NCI-H82 (cell line): ENCODE measurements around the gene ELOVL4.

Experiments
- DNase-seq: peaks from one replicate; lab custom pipeline; 2025; lab: John Stamatoyannopoulos, UW

The ELOVL4 gene

GRCh38 chr6:79947191-79948186 lies at the start of gene ELOVL4:
Gene ELOVL4, minus strand, starts transcription at chr6:79947553. Its CDS starts 274 bp downstream, at chr6:79947279.
- DNase-seq: peak; percentile 89

DNA sequence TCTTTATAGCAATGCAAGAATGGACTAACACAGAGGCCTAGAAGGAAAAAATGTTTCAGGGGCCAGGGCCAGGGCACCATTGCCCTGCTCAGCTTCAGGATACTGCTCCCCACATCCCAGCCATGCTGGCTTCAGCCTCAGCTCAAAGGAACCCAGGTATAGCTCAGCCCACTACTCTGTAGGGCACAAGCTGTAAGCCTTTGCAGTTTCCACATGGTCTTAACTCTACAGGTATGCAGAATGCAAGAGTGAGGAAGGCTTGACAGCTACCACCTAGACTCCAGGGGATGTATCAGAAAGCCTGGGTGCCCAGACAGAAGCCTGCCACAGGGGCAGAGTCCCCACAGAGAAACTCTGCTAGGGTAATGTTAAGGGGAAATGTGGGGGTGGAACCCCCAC lies 46.6 kb upstream of the ELOVL4 start:
- DNase-seq: no peak

- no peak for DNase-seq
Observed at GRCh38 chr6:79993012-79993910, 45.9 kb upstream of the ELOVL4 start.

GRCh38 chr6:79989641-79990040 lies 42.3 kb upstream of the ELOVL4 start:
- DNase-seq: no peak

DNA sequence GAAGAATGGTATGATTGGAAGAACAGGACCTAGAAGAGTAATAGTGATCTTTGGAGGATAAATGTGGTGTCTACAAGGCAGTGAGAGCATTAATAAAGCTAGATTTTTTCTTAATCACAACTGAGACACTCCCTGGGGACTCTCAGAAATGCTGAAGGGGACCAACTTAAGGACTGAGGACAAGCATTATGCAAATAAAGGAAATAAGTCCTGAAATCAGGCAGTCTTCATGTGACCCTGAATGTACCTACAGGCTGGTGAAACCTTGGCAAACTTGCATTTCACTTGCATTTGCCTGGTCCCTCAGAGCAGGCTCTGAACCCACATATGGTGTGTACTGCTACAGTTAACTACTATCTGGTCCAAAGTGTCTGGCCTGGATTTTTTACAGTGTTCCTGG lies 37.8 kb upstream of the ELOVL4 start:
- no peak for DNase-seq

DNA sequence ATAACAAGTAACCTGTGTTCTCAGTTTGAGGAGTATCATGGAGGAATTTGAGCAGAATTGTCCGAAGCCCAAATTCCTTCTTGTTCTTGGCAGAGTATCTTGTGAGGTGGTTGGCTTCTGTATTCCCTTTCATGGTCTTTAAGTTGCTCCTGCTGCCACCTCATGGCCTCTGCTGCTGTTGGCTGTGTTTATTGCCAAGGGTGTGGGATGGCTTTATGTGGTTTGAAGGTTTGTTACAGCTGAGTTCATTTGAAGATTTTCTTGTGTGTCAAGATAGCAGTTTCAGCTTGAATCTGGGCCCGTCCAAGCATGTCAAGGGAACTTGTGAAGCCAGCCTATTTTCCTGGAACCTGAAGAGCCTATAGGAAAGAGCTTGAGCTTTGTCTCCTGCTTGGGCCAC lies 36.9 kb upstream of the ELOVL4 start:
- no peak for DNase-seq

- DNase-seq: no peak
Observed at GRCh38 chr6:79981652-79982051, 34.3 kb upstream of the ELOVL4 start.

DNA sequence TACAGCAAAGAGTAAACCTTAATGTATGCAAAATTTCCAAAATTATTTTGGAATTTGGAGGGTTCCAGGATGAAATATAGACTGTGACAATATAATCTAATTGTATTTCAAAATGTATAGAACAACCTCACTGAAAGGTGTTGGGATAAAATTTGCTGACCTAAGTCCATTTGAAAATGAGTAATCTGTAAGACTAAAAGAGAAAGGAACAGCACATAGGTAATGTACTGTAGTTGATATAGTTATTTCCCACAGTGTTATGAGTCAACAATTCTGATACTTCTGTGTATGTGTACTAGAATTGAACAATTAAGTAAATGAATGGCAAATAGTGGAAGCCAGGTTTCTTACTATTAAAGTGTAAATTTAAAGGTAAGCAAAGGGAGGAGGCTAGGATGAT lies 23.8 kb upstream of the ELOVL4 start:
- no peak for DNase-seq

DNA sequence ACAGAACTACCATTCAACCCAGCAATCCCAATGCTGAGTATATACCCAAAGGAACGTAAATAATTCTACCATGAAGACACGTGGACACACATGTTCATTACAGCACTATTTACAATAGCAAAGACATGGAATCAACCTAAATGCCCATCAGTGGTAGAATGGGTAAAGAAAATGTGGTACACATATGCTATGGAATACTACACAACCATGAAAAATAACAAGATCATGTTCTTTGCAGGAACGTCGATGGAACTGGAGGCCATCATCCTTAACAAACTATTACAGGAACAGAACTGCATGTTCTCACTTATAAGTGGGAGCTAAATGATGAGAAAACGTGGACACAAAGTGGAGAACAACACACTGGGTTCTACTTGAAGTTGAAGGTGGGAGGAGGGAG lies 22.4 kb upstream of the ELOVL4 start:
- DNase-seq: no peak

GRCh38 chr6:79967178-79967577 lies 19.8 kb upstream of the ELOVL4 start:
- no peak for DNase-seq

DNA sequence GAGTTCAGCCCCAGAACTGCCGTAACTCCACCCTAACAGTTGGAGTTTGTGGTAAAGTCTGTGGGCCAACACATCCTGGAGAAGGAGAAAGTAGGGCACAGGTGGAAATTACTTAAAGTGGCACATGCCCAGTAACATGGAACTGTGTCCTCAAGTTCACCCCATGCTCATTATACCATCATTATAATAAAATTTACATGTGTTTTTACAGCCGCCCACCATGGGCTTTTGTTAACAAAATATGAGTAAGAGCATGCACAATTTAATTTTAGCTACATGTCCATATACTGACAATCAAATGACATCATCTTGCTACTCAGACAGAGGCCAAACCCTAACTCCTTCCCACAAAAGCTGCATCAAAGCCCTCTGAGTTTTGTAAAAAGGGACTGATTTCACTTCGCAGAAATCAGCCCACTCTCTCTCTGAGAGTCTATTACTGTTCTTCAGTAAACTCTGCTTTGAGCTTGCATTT lies 17.3 kb upstream of the ELOVL4 start:
- DNase-seq: no peak

DNA sequence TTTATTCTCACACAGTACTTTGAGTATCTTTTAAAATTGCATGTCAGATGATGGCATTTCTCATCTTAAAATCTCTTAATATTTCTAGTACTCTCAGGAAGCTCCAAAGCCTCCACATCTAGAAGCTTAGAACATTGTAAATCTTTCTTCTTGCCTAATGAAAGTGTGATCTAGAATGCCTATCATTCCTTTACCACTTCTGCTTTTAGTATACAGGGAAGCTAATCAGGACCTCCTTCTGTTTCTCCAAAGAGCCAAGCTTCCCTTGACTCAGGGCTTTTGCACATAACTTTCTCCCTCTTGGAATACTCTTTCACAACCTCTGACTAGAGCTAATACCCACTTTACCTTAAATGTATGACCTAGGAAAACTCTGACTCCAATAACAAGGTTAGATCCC lies 7.5 kb upstream of the ELOVL4 start:
- DNase-seq: no peak

GRCh38 chr6:79949233-79949632 lies 1.9 kb upstream of the ELOVL4 start:
- DNase-seq: peak; percentile 90

GRCh38 chr6:79946272-79947190 lies 822 bp downstream of the ELOVL4 start:
- DNase-seq: peak; percentile 83

DNA sequence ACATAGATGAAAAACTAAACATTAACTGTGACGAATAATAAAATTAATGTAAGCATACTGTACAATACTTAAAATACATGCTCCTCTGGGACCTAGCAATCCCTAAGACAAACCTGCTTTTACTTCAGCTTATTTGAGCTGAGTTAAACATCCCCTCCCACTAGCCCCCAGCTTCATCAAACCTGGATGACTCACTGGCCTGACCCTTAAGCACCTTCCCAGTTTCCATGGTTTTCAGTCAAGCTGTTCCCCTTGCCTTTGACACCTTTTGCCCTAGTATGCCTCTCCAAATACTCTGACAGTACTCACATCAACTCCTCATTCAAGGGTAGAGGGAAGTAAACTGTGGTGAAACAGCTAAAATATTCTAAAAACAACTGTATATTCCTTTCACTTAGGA lies 4.2 kb downstream of the ELOVL4 start:
- no peak for DNase-seq

GRCh38 chr6:79941489-79942151 lies 5.7 kb downstream of the ELOVL4 start:
- DNase-seq: no peak

- no peak for DNase-seq
Observed at GRCh38 chr6:79928478-79928998, 18.8 kb downstream of the ELOVL4 start.

DNA sequence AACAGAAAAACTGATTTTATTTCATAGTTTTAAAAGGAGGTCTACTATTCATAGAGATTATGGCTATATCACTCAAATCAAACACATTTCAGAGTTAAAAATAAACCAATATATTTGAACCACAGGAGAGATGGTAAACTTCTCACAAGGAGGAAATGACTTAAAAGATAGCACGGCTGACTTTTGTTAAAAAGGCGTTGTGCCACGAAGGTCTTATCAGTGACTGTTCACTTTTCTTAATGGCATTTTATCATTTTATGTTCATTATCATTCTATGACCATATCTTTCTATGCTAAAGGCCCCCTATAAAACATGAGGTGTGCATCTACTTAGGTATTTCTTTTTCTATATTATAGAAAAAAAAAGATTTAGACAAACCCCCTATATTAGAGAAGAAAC lies 19.6 kb downstream of the ELOVL4 start:
- no peak for DNase-seq

- DNase-seq: no peak
Observed at GRCh38 chr6:79923270-79923669, 24.1 kb downstream of the ELOVL4 start.

DNA sequence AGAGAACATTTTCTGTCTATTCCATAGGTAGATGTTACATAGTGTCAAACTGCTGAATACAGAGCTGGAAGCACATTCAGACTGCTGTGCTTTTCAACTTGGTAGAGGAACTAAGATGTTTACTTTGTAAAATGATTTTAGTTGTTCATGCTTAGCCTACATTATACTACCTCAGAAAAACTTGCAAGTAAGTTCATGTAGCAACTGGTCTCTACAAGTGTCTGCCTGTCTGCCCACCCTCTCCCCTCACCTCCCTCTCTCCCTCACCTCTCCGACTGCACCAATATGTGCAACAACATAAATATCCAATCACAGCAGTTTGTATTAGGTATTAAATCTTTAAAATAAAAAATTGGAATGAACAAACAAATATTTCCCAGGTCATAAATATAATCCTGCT lies 25.3 kb downstream of the ELOVL4 start:
- no peak for DNase-seq

DNA sequence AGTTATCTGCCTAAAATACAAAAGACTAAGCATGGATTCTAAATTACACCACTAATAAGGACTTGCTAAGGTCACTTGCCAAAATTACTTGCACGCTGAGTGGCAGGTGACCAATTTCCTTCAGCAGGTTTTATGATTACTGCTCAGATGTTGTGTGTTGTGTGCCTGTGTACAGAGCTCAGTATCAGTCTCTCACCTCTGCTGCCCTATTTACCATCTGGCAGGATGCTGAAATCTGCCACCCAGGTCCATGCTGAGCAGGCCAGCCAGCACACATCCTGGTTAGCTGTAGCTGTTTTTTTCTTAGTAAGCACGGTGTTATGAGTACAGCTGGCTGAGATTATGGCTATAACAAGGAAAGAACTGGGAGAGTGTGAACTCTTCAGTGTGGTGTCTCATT lies 34.0 kb downstream of the ELOVL4 start:
- DNase-seq: peak; percentile 69
